PFSK-1 (cell line): ENCODE data around the gene MAF.

ENCODE experiments used
- FOXP2 ChIP-seq: optimal IDR thresholded peaks from 2 replicates; pipeline ENCODE3; 2011; ENCODE audit warnings: borderline replicate concordance, control low read depth, inconsistent platforms; ENCODE audit not compliant: insufficient read depth; ENCODE audit errors: extremely low read length, extremely low read depth
- POLR2AphosphoS5 ChIP-seq: IDR thresholded peaks from 2 replicates; pipeline ENCODE4 v1.6.1; 2012; ENCODE audit warnings: low read depth, mild to moderate bottlenecking, control low read depth, low read length, moderate library complexity
- SIN3A ChIP-seq: IDR thresholded peaks from 2 replicates; pipeline ENCODE4 v1.6.1; 2012; ENCODE audit warnings: mild to moderate bottlenecking, low read length, moderate library complexity, borderline replicate concordance; ENCODE audit not compliant: insufficient read depth
- TAF1 ChIP-seq: IDR thresholded peaks from 2 replicates; pipeline ENCODE4 v1.6.1; 2012; ENCODE audit warnings: low read length, control low read depth, borderline replicate concordance; ENCODE audit not compliant: insufficient read depth
- TF ChIP-seq, protein P1 (sequence below), 2 experiments: IDR thresholded peaks; 2 replicates each; pipeline versions ENCODE4 v1.6.1 to v1.8.0; 2011 to 2012; ENCODE audit warnings: low read depth in 2 of 2, low read length in 2 of 2, control low read depth in 1 of 2, inconsistent platforms in 1 of 2, mild to moderate bottlenecking in 1 of 2, moderate library complexity in 1 of 2; ENCODE audit not compliant: insufficient read depth in 1 of 2

Gene MAF

DNA sequence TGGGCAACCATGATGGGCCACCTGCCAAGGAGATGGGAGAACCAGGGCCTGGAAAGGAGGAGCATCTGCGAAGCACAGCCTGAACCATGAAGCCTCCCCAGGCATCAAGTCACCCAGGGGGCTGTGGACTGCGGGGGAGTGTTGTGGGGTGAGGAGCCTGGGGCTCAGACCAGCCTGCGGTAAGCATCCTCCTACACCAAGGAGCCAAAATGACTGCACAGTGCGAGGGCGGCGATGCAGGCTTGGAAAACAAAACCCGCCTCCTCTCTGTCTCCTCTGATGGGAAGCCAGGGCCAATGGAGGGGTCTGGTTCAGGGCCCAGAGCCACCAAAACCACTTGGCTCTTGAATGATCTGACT is 18.1 kb upstream of the MAF start:
- no peak for TF ChIP-seq TAF1
- TF ChIP-seq, protein P1, sequence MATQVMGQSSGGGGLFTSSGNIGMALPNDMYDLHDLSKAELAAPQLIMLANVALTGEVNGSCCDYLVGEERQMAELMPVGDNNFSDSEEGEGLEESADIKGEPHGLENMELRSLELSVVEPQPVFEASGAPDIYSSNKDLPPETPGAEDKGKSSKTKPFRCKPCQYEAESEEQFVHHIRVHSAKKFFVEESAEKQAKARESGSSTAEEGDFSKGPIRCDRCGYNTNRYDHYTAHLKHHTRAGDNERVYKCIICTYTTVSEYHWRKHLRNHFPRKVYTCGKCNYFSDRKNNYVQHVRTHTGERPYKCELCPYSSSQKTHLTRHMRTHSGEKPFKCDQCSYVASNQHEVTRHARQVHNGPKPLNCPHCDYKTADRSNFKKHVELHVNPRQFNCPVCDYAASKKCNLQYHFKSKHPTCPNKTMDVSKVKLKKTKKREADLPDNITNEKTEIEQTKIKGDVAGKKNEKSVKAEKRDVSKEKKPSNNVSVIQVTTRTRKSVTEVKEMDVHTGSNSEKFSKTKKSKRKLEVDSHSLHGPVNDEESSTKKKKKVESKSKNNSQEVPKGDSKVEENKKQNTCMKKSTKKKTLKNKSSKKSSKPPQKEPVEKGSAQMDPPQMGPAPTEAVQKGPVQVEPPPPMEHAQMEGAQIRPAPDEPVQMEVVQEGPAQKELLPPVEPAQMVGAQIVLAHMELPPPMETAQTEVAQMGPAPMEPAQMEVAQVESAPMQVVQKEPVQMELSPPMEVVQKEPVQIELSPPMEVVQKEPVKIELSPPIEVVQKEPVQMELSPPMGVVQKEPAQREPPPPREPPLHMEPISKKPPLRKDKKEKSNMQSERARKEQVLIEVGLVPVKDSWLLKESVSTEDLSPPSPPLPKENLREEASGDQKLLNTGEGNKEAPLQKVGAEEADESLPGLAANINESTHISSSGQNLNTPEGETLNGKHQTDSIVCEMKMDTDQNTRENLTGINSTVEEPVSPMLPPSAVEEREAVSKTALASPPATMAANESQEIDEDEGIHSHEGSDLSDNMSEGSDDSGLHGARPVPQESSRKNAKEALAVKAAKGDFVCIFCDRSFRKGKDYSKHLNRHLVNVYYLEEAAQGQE (IDR thresholded peaks at IDR 0.05; ENCODE audit: insufficient read depth in 1 of 2, low read depth in 2 of 2, low read length in 2 of 2): no peak
- TF ChIP-seq SIN3A: no peak
- no peak for TF ChIP-seq FOXP2
- no peak for TF ChIP-seq POLR2AphosphoS5

DNA sequence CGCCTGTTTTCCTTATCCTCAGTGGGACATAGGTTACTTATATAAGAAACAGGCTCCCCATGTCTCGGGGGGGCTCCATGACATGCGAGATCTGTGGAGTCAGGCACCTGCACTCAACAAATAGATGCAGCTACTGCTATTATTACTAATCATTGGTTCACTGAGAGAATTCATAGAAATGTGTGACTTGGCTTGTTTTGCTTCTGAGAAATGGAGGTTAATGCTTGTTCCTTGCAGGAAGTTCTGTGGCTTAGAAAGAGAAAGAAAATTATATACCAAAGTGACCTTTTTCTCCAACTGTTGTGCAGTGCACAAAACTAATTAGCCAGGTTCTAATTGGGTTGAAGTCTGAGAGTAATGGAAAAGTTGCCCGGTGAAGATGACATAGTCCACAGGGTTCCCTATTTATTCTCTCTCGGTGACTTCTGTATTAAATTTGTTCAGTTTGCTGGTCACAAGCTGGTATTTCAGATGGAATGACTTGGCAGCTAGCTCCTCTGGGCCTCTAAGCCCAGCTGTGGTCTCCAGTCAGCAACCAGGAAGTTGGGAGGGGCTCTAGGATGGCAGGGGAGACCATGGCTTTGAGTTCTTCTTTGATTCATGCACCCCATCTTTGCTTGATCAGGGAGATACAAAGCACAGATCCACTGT is 17.6 kb upstream of the MAF start:
- TF ChIP-seq SIN3A (no peak), POLR2AphosphoS5 (no peak), TAF1 (no peak), FOXP2 (no peak)
- TF ChIP-seq, protein P1 (IDR thresholded peaks at IDR 0.05; ENCODE audit: insufficient read depth in 1 of 2, low read depth in 2 of 2, low read length in 2 of 2): no peak

- TF ChIP-seq POLR2AphosphoS5 (no peak), TAF1 (no peak), FOXP2 (no peak), SIN3A (no peak)
- TF ChIP-seq, protein P1 (IDR thresholded peaks at IDR 0.05; ENCODE audit: insufficient read depth in 1 of 2, low read depth in 2 of 2, low read length in 2 of 2): no peak
Observed at GRCh38 chr16:79613009-79613408, 12.5 kb upstream of the MAF start.

GRCh38 chr16:79612207-79612606 is 11.7 kb upstream of the MAF start:
- TF ChIP-seq POLR2AphosphoS5 (no peak), FOXP2 (no peak), SIN3A (no peak), TAF1 (no peak)
- TF ChIP-seq, protein P1 (IDR thresholded peaks at IDR 0.05; ENCODE audit: insufficient read depth in 1 of 2, low read depth in 2 of 2, low read length in 2 of 2): no peak
